ENCODE measurements around the gene SH3GL1.

The SH3GL1 gene

GRCh38 chr19:4441994-4442818 lies 41.9 kb upstream of the SH3GL1 start:
- no peaks in the 10 kb centered on the region for H3K4me1 Mint-ChIP-seq (ENCODE audit: low read depth)
- no peak overlapping the region for H3K4me3 Mint-ChIP-seq
- H3K27me3 Mint-ChIP-seq: no peaks in the 10 kb centered on the region
- no peaks in the 10 kb centered on the region for H3K9me3 Mint-ChIP-seq
- no peak overlapping the region for H3K27ac Mint-ChIP-seq
- DNase-seq: no peak
- H3K36me3 Mint-ChIP-seq (ENCODE audit: low read depth): peaks cover 85% of the 10 kb centered on the region

DNA sequence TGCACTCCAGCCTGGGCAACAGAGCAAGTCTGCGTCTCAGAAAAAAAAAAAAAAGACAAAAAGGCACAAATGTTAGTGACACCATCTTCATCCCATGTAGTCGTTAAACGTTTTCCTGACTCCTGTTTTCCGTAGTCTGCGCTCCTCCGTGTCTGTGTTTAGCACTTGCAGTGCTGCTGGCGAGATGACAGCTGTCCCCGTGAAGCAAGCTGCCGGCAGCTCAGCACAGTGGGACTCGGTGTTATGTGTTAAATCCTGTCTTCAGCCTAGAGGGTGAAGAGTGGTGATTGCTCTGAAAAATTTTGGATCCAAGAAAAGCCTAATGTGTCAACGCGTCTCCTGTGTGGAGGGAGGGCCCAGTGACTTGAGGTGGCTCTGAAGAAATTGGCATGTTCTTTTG lies 38.9 kb upstream of the SH3GL1 start:
- no peaks in the 10 kb centered on the region for H3K27me3 Mint-ChIP-seq
- H3K4me3 Mint-ChIP-seq: no peak overlapping the region
- no peaks in the 10 kb centered on the region for H3K4me1 Mint-ChIP-seq (ENCODE audit: low read depth)
- DNase-seq: no peak
- H3K9me3 Mint-ChIP-seq: no peaks in the 10 kb centered on the region
- H3K36me3 Mint-ChIP-seq (ENCODE audit: low read depth): peaks cover 89% of the 10 kb centered on the region
- no peak overlapping the region for H3K27ac Mint-ChIP-seq

DNA sequence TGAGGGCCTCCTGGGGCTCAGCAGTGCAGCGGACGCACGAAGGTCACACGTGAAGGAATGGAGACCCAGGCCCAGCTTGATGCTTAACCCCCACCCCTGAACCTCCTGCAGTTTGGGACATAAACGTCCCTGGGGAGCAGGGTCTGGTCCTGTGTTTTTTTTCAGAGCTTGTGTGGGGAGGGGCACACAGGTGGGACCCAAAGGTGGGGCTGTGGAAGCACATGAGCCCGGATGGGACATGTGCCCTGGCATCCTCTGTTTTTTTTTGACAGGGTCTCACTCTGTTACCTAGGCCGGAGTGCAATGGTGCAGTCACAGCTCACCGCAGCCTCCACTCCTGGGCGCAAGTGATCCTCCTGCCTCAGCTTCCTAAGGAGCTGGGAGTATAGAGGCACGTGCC lies 36.8 kb upstream of the SH3GL1 start:
- no peaks in the 10 kb centered on the region for H3K4me1 Mint-ChIP-seq (ENCODE audit: low read depth)
- H3K4me3 Mint-ChIP-seq: no peak overlapping the region
- H3K27me3 Mint-ChIP-seq: no peaks in the 10 kb centered on the region
- H3K36me3 Mint-ChIP-seq (ENCODE audit: low read depth): peaks cover 92% of the 10 kb centered on the region
- no peak for DNase-seq
- no peak overlapping the region for H3K27ac Mint-ChIP-seq
- no peaks in the 10 kb centered on the region for H3K9me3 Mint-ChIP-seq

GRCh38 chr19:4436231-4436630 lies 35.9 kb upstream of the SH3GL1 start:
- Mint-ChIP-seq H3K4me3 (no peak overlapping the region), H3K4me1 (ENCODE audit: low read depth) (no peaks in the 10 kb centered on the region), H3K9me3 (no peaks in the 10 kb centered on the region), H3K27me3 (no peaks in the 10 kb centered on the region), H3K27ac (no peak overlapping the region), H3K36me3 (ENCODE audit: low read depth) (peaks cover 96% of the 10 kb centered on the region)
- no peak for DNase-seq

GRCh38 chr19:4434391-4434790 lies 34.0 kb upstream of the SH3GL1 start:
- H3K27ac Mint-ChIP-seq: no peak overlapping the region
- no peaks in the 10 kb centered on the region for H3K4me1 Mint-ChIP-seq (ENCODE audit: low read depth)
- H3K4me3 Mint-ChIP-seq: no peak overlapping the region
- H3K36me3 Mint-ChIP-seq (ENCODE audit: low read depth): peaks cover 98% of the 10 kb centered on the region
- H3K9me3 Mint-ChIP-seq: no peaks in the 10 kb centered on the region
- no peaks in the 10 kb centered on the region for H3K27me3 Mint-ChIP-seq
- DNase-seq: no peak

- Mint-ChIP-seq H3K27ac (no peak overlapping the region), H3K9me3 (no peaks in the 10 kb centered on the region), H3K36me3 (ENCODE audit: low read depth) (peaks cover 98% of the 10 kb centered on the region), H3K4me1 (ENCODE audit: low read depth) (no peaks in the 10 kb centered on the region), H3K27me3 (no peaks in the 10 kb centered on the region), H3K4me3 (no peak overlapping the region)
- no peak for DNase-seq
These were observed 32.7 kb upstream of the SH3GL1 start for GRCh38 chr19:4432918-4433506.

- peaks cover 94% of the 10 kb centered on the region for H3K36me3 Mint-ChIP-seq (ENCODE audit: low read depth)
- DNase-seq: no peak
- no peak overlapping the region for H3K27ac Mint-ChIP-seq
- no peak overlapping the region for H3K4me3 Mint-ChIP-seq
- no peaks in the 10 kb centered on the region for H3K27me3 Mint-ChIP-seq
- no peaks in the 10 kb centered on the region for H3K9me3 Mint-ChIP-seq
- H3K4me1 Mint-ChIP-seq (ENCODE audit: low read depth): no peaks in the 10 kb centered on the region
These were observed 31.7 kb upstream of the SH3GL1 start for GRCh38 chr19:4431808-4432674.

DNA sequence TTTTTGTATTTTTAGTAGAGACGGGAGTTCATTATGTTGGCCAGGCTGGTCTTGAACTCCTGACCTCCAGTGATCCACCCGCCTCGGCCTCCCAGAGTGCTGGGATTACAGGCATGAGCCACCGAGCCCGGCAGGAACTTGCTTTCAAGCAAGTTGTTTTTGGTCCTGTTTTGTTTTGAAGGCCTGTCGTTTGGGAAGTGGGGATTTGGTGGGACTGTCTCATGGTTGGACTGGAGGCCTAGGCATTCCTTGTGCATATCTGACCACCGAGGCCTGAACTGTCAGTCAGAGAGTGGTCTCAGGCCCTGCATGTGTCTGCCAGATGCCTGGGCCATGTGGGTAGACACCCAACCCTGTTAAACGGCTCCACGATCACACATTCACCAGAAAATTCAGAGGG lies 30.9 kb upstream of the SH3GL1 start:
- peaks cover 91% of the 10 kb centered on the region for H3K36me3 Mint-ChIP-seq (ENCODE audit: low read depth)

GRCh38 chr19:4430760-4431159 lies 30.4 kb upstream of the SH3GL1 start:
- H3K4me1 Mint-ChIP-seq (ENCODE audit: low read depth): no peaks in the 10 kb centered on the region
- no peak for DNase-seq
- H3K27me3 Mint-ChIP-seq: no peaks in the 10 kb centered on the region
- peaks cover 91% of the 10 kb centered on the region for H3K36me3 Mint-ChIP-seq (ENCODE audit: low read depth)
- no peak overlapping the region for H3K4me3 Mint-ChIP-seq
- no peak overlapping the region for H3K27ac Mint-ChIP-seq
- H3K9me3 Mint-ChIP-seq: no peaks in the 10 kb centered on the region

More for the DNA sequence above, 30.9 kb upstream of the SH3GL1 start:
- H3K27me3 Mint-ChIP-seq: no peaks in the 10 kb centered on the region
- H3K4me3 Mint-ChIP-seq: no peak overlapping the region
- no peaks in the 10 kb centered on the region for H3K4me1 Mint-ChIP-seq (ENCODE audit: low read depth)
- no peaks in the 10 kb centered on the region for H3K9me3 Mint-ChIP-seq
- no peak for DNase-seq
- H3K27ac Mint-ChIP-seq: no peak overlapping the region

DNA sequence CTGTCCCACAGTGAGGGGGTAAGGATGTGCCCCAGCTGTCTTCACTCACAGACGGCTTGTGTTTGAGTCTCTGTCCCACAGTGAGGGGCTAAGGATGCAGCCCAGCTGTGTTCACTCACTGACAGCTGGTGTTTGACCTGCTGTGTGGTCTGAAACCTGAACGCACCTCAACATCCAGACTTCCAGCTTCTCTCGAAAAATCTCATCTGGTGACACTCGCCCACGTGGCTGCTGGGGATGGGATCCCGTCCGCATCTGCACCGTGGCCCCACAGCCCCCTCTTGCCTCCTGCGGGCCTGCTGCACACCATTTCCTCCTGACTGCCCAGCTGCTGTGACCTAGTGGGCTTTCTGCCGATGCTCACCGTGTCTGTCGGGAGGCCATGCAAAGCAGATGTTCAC lies 29.4 kb upstream of the SH3GL1 start:
- Mint-ChIP-seq H3K9me3 (no peaks in the 10 kb centered on the region), H3K36me3 (ENCODE audit: low read depth) (peaks cover 91% of the 10 kb centered on the region), H3K27me3 (no peaks in the 10 kb centered on the region), H3K4me3 (no peak overlapping the region), H3K27ac (no peak overlapping the region), H3K4me1 (ENCODE audit: low read depth) (no peaks in the 10 kb centered on the region)
- no peak for DNase-seq

DNA sequence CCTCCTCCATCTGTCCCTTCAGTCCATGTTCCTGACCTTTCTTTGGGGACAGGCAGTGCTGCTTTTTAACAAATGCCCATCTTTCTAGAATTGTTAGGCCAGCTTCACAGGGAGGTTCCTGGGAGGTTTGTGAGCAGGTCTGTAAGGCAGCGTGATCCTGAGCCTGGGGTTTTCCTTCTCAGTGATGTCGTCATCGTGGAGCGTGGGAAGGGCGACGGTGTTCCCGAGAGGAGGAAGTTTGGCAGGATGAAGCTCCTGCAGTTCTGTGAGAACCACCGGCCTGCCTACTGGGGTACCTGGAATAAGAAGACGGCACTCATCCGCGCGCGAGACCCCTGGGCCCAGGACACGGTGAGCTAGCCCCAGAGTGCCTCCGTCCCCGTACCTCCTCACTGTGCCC lies 28.9 kb upstream of the SH3GL1 start:
- no peaks in the 10 kb centered on the region for H3K9me3 Mint-ChIP-seq
- no peaks in the 10 kb centered on the region for H3K4me1 Mint-ChIP-seq (ENCODE audit: low read depth)
- DNase-seq: no peak
- H3K27ac Mint-ChIP-seq: no peak overlapping the region
- no peak overlapping the region for H3K4me3 Mint-ChIP-seq
- H3K27me3 Mint-ChIP-seq: no peaks in the 10 kb centered on the region
- H3K36me3 Mint-ChIP-seq (ENCODE audit: low read depth): peaks cover 91% of the 10 kb centered on the region

GRCh38 chr19:4428326-4428975 lies 28.1 kb upstream of the SH3GL1 start:
- H3K9me3 Mint-ChIP-seq: no peaks in the 10 kb centered on the region
- no peaks in the 10 kb centered on the region for H3K4me1 Mint-ChIP-seq (ENCODE audit: low read depth)
- no peaks in the 10 kb centered on the region for H3K27me3 Mint-ChIP-seq
- no peak overlapping the region for H3K27ac Mint-ChIP-seq
- H3K4me3 Mint-ChIP-seq: no peak overlapping the region
- no peak for DNase-seq
- peaks cover 91% of the 10 kb centered on the region for H3K36me3 Mint-ChIP-seq (ENCODE audit: low read depth)

DNA sequence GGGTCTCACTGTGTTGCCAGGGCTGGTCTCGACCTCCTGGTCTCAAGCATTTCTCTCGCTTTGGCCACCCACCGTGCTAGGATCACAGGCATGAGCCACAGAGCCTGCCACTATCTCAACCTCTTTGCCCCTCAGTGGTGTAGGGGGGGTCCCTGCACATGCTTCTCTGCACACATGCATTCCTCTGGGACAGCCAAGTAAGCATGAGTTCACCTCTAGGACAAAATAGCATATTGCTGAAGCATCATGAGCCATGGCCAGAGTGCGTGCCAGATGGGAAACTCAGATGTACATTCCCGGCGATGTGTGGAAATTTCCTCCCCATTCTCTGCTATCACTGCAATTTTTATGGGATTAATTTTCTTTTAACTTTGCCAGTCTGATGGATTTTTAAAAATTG lies 25.2 kb upstream of the SH3GL1 start:
- Mint-ChIP-seq H3K4me3 (no peak overlapping the region), H3K9me3 (no peaks in the 10 kb centered on the region), H3K4me1 (ENCODE audit: low read depth) (no peaks in the 10 kb centered on the region), H3K36me3 (ENCODE audit: low read depth) (peaks cover 87% of the 10 kb centered on the region), H3K27me3 (no peaks in the 10 kb centered on the region), H3K27ac (no peak overlapping the region)
- no peak for DNase-seq

- H3K4me1 Mint-ChIP-seq (ENCODE audit: low read depth): no peaks in the 10 kb centered on the region
- no peak overlapping the region for H3K4me3 Mint-ChIP-seq
- H3K36me3 Mint-ChIP-seq (ENCODE audit: low read depth): peaks cover 84% of the 10 kb centered on the region
- H3K9me3 Mint-ChIP-seq: no peaks in the 10 kb centered on the region
- H3K27me3 Mint-ChIP-seq: no peaks in the 10 kb centered on the region
- DNase-seq: no peak
- H3K27ac Mint-ChIP-seq: peak overlapping the region; percentile 40
These were observed 23.2 kb upstream of the SH3GL1 start for GRCh38 chr19:4423416-4424126.
